ENCODE data around the gene LBR.

Gene LBR

DNA sequence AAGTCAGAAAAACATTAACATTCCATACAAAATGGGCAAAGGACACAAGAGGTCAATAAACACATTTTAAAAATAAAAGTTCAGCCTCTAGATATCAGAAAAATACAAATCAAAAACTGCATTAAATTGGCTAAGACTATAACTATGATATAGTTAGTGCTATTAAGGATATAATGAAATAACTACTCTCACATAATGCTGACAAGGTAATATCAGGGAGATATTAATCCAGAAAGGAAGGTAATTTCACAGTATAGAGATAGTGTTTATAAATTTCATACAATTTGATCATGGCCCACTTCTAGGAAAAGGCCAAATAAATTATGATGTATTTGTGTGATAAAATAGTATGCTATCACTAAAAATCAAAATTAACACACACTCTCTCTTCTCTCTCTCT is 61.8 kb downstream of the LBR start:
- POLR2A ChIA-PET: no interaction called here
- TF ChIP-seq WT1 (tag by site-specific recombination; IDR thresholded peaks at IDR 0.05): peak; percentile 16; the same call in 1 of the 2 replicates
- TF ChIP-seq ZNF514 (tag by site-specific recombination; IDR thresholded peaks at IDR 0.05): no peak
- TF ChIP-seq, protein P1, sequence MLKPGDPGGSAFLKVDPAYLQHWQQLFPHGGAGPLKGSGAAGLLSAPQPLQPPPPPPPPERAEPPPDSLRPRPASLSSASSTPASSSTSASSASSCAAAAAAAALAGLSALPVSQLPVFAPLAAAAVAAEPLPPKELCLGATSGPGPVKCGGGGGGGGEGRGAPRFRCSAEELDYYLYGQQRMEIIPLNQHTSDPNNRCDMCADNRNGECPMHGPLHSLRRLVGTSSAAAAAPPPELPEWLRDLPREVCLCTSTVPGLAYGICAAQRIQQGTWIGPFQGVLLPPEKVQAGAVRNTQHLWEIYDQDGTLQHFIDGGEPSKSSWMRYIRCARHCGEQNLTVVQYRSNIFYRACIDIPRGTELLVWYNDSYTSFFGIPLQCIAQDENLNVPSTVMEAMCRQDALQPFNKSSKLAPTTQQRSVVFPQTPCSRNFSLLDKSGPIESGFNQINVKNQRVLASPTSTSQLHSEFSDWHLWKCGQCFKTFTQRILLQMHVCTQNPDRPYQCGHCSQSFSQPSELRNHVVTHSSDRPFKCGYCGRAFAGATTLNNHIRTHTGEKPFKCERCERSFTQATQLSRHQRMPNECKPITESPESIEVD (tag by site-specific recombination; IDR thresholded peaks at IDR 0.05): 0 out of 2 replicates have a peak, but pooled peaks have one; percentile 2
- H3K4me1 ChIP-seq (ENCODE audit: control insufficient read depth, insufficient read depth, low read length): 0 out of 2 replicates have a peak, but pooled peaks cover 2% of the 10 kb centered on the region
- no peak overlapping the region for H3K4me3 ChIP-seq (ENCODE audit: low read depth, low read length)
- H3K36me3 ChIP-seq (ENCODE audit: control insufficient read depth in 2 of 2, insufficient read depth in 1 of 2, low read length in 2 of 2): no peaks in the 10 kb centered on the region
- CTCF ChIA-PET: no interaction called here
- H3K9me3 ChIP-seq (ENCODE audit: control insufficient read depth, insufficient read depth, low read depth, low read length): no peaks in the 10 kb centered on the region
- no peak overlapping the region for H3K27ac ChIP-seq (ENCODE audit: extremely low read depth, low read depth, low read length)

- Histone ChIP-seq H3K27ac (ENCODE audit: extremely low read depth, low read depth, low read length) (no peak overlapping the region), H3K36me3 (ENCODE audit: control insufficient read depth in 2 of 2, insufficient read depth in 1 of 2, low read length in 2 of 2) (no peaks in the 10 kb centered on the region), H3K9me3 (ENCODE audit: control insufficient read depth, insufficient read depth, low read depth, low read length) (no peaks in the 10 kb centered on the region), H3K4me1 (ENCODE audit: control insufficient read depth, insufficient read depth, low read length) (0 out of 2 replicates have a peak, but pooled peaks cover 2% of the 10 kb centered on the region), H3K4me3 (ENCODE audit: low read depth, low read length) (no peak overlapping the region)
- ChIA-PET POLR2A (no interaction called here), CTCF (interaction anchor here (0.6 to 1.6 kb wide), 2 partner anchors 45 to 514 kb away, joined by 3 to 11 read pairs; no protein-coding TSS in a partner anchor)
- no peak for TF ChIP-seq ZFP3 (tag by site-specific recombination; IDR thresholded peaks at IDR 0.05; ENCODE audit: low read depth)
- TF ChIP-seq, protein P2, sequence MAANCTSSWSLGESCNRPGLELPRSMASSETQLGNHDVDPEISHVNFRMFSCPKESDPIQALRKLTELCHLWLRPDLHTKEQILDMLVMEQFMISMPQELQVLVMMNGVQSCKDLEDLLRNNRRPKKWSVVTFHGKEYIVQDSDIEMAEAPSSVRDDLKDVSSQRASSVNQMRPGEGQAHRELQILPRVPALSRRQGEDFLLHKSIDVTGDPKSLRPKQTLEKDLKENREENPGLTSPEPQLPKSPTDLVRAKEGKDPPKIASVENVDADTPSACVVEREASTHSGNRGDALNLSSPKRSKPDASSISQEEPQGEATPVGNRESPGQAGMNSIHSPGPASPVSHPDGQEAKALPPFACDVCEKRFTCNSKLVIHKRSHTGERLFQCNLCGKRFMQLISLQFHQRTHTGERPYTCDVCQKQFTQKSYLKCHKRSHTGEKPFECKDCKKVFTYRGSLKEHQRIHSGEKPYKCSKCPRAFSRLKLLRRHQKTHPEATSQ (tag by site-specific recombination; IDR thresholded peaks at IDR 0.05): no peak
- no peak for TF ChIP-seq ZSCAN23 (tag by site-specific recombination; IDR thresholded peaks at IDR 0.05)
- no peak for TF ChIP-seq ZNF26 (tag by site-specific recombination; IDR thresholded peaks at IDR 0.05)
- TF ChIP-seq, protein P3, sequence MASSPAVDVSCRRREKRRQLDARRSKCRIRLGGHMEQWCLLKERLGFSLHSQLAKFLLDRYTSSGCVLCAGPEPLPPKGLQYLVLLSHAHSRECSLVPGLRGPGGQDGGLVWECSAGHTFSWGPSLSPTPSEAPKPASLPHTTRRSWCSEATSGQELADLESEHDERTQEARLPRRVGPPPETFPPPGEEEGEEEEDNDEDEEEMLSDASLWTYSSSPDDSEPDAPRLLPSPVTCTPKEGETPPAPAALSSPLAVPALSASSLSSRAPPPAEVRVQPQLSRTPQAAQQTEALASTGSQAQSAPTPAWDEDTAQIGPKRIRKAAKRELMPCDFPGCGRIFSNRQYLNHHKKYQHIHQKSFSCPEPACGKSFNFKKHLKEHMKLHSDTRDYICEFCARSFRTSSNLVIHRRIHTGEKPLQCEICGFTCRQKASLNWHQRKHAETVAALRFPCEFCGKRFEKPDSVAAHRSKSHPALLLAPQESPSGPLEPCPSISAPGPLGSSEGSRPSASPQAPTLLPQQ (tag by site-specific recombination; IDR thresholded peaks at IDR 0.05): no peak
- TF ChIP-seq ZNF596 (tag by site-specific recombination; IDR thresholded peaks at IDR 0.05): no peak
- TF ChIP-seq ZSCAN16 (tag by site-specific recombination; IDR thresholded peaks at IDR 0.05): no peak
- no peak for TF ChIP-seq KLF10 (tag by site-specific recombination; IDR thresholded peaks at IDR 0.05)
- TF ChIP-seq ZNF830 (tag by site-specific recombination; IDR thresholded peaks at IDR 0.05; ENCODE audit: low read depth): no peak
- TF ChIP-seq, protein P4, sequence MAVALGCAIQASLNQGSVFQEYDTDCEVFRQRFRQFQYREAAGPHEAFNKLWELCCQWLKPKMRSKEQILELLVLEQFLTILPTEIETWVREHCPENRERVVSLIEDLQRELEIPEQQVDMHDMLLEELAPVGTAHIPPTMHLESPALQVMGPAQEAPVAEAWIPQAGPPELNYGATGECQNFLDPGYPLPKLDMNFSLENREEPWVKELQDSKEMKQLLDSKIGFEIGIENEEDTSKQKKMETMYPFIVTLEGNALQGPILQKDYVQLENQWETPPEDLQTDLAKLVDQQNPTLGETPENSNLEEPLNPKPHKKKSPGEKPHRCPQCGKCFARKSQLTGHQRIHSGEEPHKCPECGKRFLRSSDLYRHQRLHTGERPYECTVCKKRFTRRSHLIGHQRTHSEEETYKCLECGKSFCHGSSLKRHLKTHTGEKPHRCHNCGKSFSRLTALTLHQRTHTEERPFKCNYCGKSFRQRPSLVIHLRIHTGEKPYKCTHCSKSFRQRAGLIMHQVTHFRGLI (tag by site-specific recombination; IDR thresholded peaks at IDR 0.05): no peak
- no peak for TF ChIP-seq ZNF791 (tag by site-specific recombination; IDR thresholded peaks at IDR 0.05)
- no peak for TF ChIP-seq ZNF362 (tag by site-specific recombination; IDR thresholded peaks at IDR 0.05)
- TF ChIP-seq ZNF433 (tag by site-specific recombination; IDR thresholded peaks at IDR 0.05; ENCODE audit: low read depth): no peak
- no peak for TF ChIP-seq ZNF664 (tag by site-specific recombination; IDR thresholded peaks at IDR 0.05)
- no peak for TF ChIP-seq ZNF280D (tag by site-specific recombination; IDR thresholded peaks at IDR 0.05)
- TF ChIP-seq SP7 (tag by site-specific recombination; IDR thresholded peaks at IDR 0.05): no peak
- no peak for TF ChIP-seq HOXD13 (CRISPR knock-in tag; IDR thresholded peaks at IDR 0.05; ENCODE audit: borderline replicate concordance)
- no peak for TF ChIP-seq ZNF175 (tag by site-specific recombination; IDR thresholded peaks at IDR 0.05)
- no peak for TF ChIP-seq GLI4 (tag by site-specific recombination; IDR thresholded peaks at IDR 0.05)
These were observed 63.4 kb downstream of the LBR start for GRCh38 chr1:225364439-225364838.

Data from HEK293 (cell line).